Kidney (tissue), 14 donors: ENCODE data around the gene SRRM1. TPM values are rescaled to one million over a fixed set of nuclear protein-coding genes. Genes with fewer than 3 reads are reported as not detected.

ENCODE experiments used
- DNase-seq, 5 donors: peaks; one replicate each; pipeline ENCODE4 v3.0.0-alpha.2; 2013 to 2020
- FAIRE-seq: peaks from 2 replicates; lab custom pipeline; 2012; peaks lifted over from hg19 to GRCh38; lab: Jason Lieb, UNC
- H3K27ac ChIP-seq, 2 donors: one replicate each; pipeline ENCODE4 v1.7.0; 2013; ENCODE audit warnings: low read depth in 2 of 2, low read length in 2 of 2, inconsistent platforms in 1 of 2
- H3K27me3 ChIP-seq: one replicate; pipeline ENCODE4 v1.7.1; 2013; ENCODE audit warnings: low read length, inconsistent platforms; ENCODE audit not compliant: control insufficient read depth, insufficient read depth
- H3K36me3 ChIP-seq, 3 donors: one replicate each; pipeline versions ENCODE4 v1.7.0 to v1.7.1; 2013; ENCODE audit warnings: low read length in 3 of 3, control low read depth in 1 of 3, inconsistent platforms in 1 of 3; ENCODE audit not compliant: insufficient read depth in 3 of 3, control insufficient read depth in 2 of 3
- H3K4me1 ChIP-seq, 3 donors: one replicate each; pipeline versions ENCODE4 v1.7.0 to v1.7.1; 2013; ENCODE audit warnings: low read length in 3 of 3, inconsistent platforms in 1 of 3, low read depth in 1 of 3; ENCODE audit not compliant: control insufficient read depth in 2 of 3, insufficient read depth in 2 of 3
- H3K4me3 ChIP-seq, 3 donors: one replicate each; pipeline versions ENCODE4 v1.7.0 to v1.8.1; 2013; ENCODE audit warnings: low read length in 3 of 3, control low read depth in 1 of 3, inconsistent platforms in 1 of 3
- H3K9ac ChIP-seq, 3 donors: one replicate each; pipeline versions ENCODE4 v1.7.0 to v1.7.1; 2013; ENCODE audit warnings: low read length in 3 of 3, control low read depth in 1 of 3, inconsistent platforms in 1 of 3
- H3K9me3 ChIP-seq, 3 donors: one replicate each; pipeline versions ENCODE4 v1.7.0 to v1.7.1; 2013; ENCODE audit warnings: low read length in 3 of 3, control low read depth in 1 of 3, inconsistent platforms in 1 of 3; ENCODE audit not compliant: control insufficient read depth in 2 of 3, insufficient read depth in 1 of 3
- CTCF ChIP-seq: IDR thresholded peaks from 3 replicates; pipeline ENCODE4 v1.5.1; 2012; ENCODE audit warnings: mild to moderate bottlenecking, moderate library complexity, borderline replicate concordance; ENCODE audit not compliant: insufficient read depth; ENCODE audit errors: extremely low read depth
- intact Hi-C: fragments of 100-400 bp; cut with DNase I; formaldehyde crosslinking; loops from one replicate; pipeline ENCODE4 v1.11.1; 2022
- polyA plus RNA-seq: library from polyadenylated mRNA; stranded (reverse); fragments of 350-450 nt; fragmentation: Illumina TruSeq; extraction: RNeasy Lipid Tissue Mini Kit (QIAGEN cat#74804); gene quantifications from one replicate; pipeline ENCODE4 v1.2.3, GENCODE V29; 2014; ENCODE audit warnings: low read depth, low replicate concordance; ENCODE audit not compliant: insufficient read depth
- total RNA-seq: library from RNA; stranded (reverse); fragmentation: NEBNext Ultra II Directional; extraction: Animal tissue kit (Norgen Biotek cat#: 25700); gene quantifications from one replicate; pipeline ENCODE4 v1.2.1, GENCODE V29; 2021
- donor health status: control.
- donor health status: control.
- donor health status: control.
- donor health status: control.
- donor health status: control.
- donor health status: DM: yes; HTN: yes; CAD: no.
- donor health status: Normal renal cell carcinoma (clear cell type).

Gene SRRM1
- total and polyA plus RNA-seq, 2 donors from 2014 or later = 21.1 to 123 TPM

GRCh38 chr1:24709791-24710441, 66.8 kb downstream of the SRRM1 start:
- H3K4me1 ChIP-seq = no peaks in the 10 kb centered on the region
- H3K27ac ChIP-seq = no peak overlapping the region
- DNase-seq (no peak), FAIRE-seq (no peak)
- H3K27me3 ChIP-seq = no peaks in the 10 kb centered on the region
- intact Hi-C loops = no loop called here
- H3K36me3 ChIP-seq = no peaks in the 10 kb centered on the region
- no peak for TF ChIP-seq CTCF
- no peak overlapping the region for H3K4me3 ChIP-seq
- H3K9me3 ChIP-seq = no peaks in the 10 kb centered on the region
- no peak overlapping the region for H3K9ac ChIP-seq

GRCh38 chr1:24711329-24711728, 68.2 kb downstream of the SRRM1 start:
- Histone ChIP-seq H3K9ac (no peak overlapping the region), H3K27me3 (no peaks in the 10 kb centered on the region), H3K27ac (no peak overlapping the region), H3K36me3 (no peaks in the 10 kb centered on the region), H3K4me1 (no peaks in the 10 kb centered on the region), H3K9me3 (no peaks in the 10 kb centered on the region), H3K4me3 (no peak overlapping the region)
- DNase-seq = no peak
- no peak for TF ChIP-seq CTCF
- FAIRE-seq = no peak
- intact Hi-C loops = no loop called here

- DNase-seq = no peak
- TF ChIP-seq CTCF = no peak
- H3K27me3 ChIP-seq = no peaks in the 10 kb centered on the region
- H3K27ac ChIP-seq = no peak overlapping the region
- H3K36me3 ChIP-seq = no peaks in the 10 kb centered on the region
- H3K9me3 ChIP-seq = no peaks in the 10 kb centered on the region
- H3K4me3 ChIP-seq = no peak overlapping the region
- FAIRE-seq = no peak
- no peak overlapping the region for H3K9ac ChIP-seq
- intact Hi-C loops = no loop called here
- peaks cover 0 to 10% (median 3%) of the 10 kb centered on the region in 3 donors for H3K4me1 ChIP-seq
Measured at GRCh38 chr1:24713176-24713575, 70.1 kb downstream of the SRRM1 start.

- intact Hi-C loops = no loop called here
Measured at GRCh38 chr1:24713736-24714135, 70.6 kb downstream of the SRRM1 start.

More at GRCh38 chr1:24713736-24714135, 70.6 kb downstream of the SRRM1 start:
- no peak for DNase-seq
- no peak overlapping the region for H3K27ac ChIP-seq
- H3K9me3 ChIP-seq = no peaks in the 10 kb centered on the region
- no peaks in the 10 kb centered on the region for H3K36me3 ChIP-seq
- FAIRE-seq = no peak
- no peak overlapping the region for H3K4me3 ChIP-seq
- no peak for TF ChIP-seq CTCF
- H3K27me3 ChIP-seq = no peaks in the 10 kb centered on the region
- H3K4me1 ChIP-seq = peaks cover 0 to 14% (median 5%) of the 10 kb centered on the region in 3 donors
- no peak overlapping the region for H3K9ac ChIP-seq
